GM19099 (cell line): ENCODE data around the gene COL25A1.

ENCODE experiments used
- POLR2A ChIP-seq: IDR thresholded peaks from 3 replicates; pipeline ENCODE4 v1.6.1; 2011; ENCODE audit warnings: low read depth; ENCODE audit not compliant: insufficient read length; ENCODE audit errors: extremely low read depth

COL25A1 gene

DNA sequence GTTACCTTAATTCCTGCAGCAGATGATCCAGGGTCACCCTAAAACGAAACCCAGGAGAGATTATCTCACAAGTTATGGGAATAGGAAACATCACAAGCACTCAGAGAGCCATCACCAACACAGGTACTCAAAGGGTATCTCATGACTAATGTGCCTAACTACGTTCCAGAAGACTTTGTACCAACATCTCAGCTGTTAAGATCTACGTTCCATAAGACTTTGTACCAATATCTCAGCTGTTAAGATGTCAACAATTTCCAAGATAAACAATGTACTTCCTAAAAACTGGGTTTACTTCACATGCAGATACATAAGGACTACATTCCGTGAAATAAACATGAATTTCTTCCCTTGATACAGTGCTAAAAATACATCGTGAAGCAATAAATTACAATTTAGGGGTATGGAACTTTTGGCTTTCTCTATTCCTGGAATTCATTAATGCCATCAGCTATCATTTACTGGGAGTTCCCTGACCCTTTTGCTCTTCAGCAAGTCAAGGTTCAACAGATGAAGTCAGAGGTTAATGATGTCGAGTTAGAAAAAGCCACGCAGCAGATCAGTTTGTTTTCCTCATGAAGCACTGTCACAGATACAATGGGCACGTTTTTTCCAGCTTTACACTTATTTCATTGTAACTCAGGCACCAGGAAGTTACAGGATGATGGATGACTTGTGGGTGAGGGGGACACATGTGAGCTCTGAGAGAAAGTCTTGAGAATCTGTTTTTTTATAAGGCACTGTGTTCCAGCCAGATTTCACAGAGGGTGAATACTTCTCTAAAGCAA, 412.6 kb downstream of the COL25A1 start:
- no peak for TF ChIP-seq POLR2A

DNA sequence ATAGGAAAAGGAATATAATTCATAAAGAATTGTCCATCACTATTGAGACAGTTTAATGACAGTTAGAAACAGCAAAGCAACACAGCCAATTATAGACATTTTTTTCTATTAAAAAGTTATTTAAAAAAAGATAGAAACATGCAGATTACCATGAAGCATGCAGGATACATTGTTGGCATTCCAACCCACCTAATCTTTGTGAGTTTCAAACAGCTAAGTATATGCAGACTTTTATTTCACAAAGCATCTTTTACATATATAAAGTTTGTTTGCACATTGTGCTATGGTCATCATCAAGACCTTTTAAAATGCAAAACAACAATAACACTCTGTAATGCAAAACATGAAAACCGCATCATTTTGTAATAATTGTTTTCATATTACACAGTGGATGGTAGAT, 413.7 kb downstream of the COL25A1 start:
- TF ChIP-seq POLR2A: no peak

DNA sequence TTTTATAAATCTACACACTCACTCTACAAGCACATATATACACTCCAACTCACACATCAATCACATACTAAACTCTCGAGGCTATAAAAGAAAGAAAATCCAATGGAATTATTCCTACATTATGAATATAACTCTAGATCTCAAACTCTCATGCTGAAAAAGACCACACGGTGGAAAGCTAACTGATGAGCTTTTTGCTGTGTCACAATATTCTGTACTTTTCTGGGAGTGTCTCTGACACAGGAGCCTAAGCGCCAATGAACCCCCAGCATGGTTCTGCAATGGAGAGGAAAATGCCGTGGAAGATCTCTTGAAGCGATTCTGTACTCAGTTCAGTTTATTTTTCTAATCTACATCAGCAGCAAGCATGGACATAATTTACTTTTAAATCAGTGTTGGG, 415.4 kb downstream of the COL25A1 start:
- TF ChIP-seq POLR2A: no peak

DNA sequence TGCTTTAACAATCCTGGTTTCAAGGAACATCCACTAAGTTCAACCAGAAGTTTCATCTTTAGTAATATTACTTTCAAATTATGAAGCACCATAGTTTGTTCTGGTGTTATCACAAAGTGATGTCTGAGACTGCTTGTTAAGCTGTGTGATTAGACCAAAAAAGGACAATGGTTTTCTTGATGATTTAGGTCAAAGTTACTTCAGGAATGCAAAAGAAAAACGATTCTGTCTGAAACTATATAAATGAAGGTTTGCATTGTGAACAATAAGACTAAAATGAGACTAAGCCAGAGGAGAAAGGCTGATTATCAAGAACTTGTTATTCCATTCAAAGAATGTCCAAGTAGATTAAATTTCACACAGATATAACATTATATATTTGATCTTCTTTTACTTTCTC, 417.2 kb downstream of the COL25A1 start:
- no peak for TF ChIP-seq POLR2A

DNA sequence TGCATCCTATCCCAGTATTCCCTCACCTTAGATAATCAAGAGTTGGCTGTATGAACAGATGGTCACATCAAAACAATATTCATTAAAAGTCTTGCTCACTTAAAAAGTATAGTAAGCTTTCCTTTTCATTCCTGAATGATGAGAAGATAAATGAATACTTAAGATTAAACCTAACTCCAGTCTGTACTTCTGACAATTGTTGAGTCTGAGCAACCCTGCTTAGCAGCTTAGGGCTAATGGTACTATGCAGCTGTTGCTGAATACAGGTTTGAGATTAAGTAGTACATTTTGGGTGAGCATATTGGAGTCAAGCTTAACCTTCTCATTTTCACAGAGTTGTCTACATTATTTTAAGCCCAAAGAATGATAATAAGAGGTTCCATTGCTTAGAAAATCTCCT, 417.9 kb downstream of the COL25A1 start:
- no peak for TF ChIP-seq POLR2A

DNA sequence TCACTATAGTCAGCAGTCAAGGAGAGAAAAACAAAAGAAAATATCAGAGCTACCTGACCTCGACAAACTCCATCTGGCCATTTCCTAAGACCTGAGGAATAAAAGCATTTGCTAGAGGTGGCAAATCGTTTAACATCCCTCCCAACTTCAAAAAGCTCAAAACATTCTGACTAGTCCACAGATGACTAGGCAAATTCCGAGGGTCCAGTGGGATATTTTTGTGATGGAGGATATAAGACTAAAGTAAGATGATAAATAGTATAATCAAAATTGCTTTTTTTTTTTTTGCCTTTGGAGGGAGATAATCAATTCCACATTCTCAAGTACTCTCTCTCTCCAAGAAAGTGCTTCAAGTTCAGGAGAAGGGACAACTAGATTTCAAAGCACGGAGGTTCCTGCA, 420.5 kb downstream of the COL25A1 start:
- TF ChIP-seq POLR2A: no peak

- no peak for TF ChIP-seq POLR2A
These were observed 421.3 kb downstream of the COL25A1 start for GRCh38 chr4:108881190-108881589.

DNA sequence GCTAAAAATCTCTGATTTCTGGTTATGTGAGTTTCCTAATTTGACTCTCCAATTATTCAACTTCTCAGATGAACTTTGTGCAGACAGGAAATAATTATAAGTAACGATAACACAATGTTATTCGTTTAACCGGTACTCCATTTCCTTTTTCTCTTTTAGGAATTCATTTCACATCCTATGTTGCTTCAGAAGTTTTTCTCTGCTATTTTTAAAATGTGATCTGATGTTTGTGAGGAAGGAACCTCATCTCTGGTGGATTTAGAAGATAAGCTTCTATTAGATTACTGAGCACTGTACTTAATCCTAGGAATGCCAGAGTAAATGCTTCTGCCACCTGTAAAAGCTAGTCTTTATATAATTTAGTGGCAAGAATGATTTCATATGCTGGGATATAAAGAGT, 423.7 kb downstream of the COL25A1 start:
- TF ChIP-seq POLR2A: no peak

GRCh38 chr4:108877821-108878220, 424.6 kb downstream of the COL25A1 start:
- TF ChIP-seq POLR2A: no peak

DNA sequence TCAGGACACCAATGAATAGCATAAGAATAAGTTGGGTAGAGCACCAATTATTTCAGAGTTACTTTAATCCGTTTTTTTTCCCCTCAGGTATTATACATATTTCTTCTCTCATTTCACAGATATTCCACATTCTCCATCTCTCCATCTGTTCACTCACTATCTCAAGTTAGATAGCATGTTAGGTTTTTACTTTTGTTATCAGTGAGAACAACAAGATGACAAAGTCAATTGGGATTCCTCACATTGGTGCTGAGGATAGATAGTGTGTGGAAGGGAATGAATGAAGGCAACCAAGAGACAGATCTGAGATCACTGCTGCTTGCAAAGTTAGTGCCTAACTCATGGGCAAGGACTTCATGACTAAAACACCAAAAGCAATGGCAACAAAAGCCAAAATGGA, 427.7 kb downstream of the COL25A1 start:
- TF ChIP-seq POLR2A: no peak

DNA sequence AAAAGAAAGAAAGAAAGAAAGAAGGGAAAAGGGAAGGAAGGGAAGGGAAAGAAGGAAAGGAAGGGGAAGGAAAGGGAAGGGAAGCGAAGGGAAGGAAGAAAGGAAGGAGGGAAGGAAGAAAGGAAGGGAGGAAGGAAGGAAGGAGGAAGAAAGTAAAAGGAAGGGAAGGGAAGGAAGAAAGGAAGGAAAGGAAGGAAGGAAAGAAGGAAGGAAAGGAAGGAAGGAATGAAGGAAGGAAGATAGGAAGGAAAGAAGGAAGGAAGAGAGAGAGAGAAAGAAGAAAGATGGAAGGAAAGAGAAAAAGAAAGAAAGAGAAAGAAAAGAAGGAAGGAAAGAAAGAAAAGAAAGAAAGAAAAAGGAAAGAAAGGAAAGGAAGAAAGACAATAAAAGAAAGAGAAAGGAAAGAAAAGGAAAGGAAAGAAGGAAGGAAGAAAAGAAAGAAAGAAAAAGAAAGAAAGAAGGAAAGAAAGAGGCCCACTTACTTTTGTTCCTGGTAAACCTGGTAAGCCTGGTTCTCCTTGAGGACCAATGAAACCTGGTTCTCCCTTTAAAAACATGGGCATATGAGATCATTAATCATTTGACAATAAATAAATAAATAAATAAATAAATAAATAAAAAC, 433.7 kb downstream of the COL25A1 start:
- TF ChIP-seq POLR2A: no peak

DNA sequence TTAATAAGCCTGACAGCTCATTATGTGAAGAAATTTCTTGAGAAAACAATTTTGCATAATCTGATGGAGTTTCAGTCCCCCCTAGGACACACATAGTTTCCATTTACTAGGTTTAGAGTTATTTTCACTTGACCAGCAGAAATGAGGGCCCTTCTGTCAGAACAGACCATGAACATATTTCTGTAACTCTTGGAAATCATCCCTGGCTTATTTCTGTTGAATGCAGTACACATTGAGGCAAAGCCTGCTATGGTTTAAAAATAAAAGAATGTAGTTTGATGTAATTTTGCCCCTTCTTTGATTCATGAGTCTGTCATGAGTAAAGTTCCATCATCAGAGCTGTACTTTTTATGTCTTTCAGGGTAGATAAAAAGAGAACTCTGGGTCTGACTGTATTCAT, 435.0 kb downstream of the COL25A1 start:
- TF ChIP-seq POLR2A: no peak

DNA sequence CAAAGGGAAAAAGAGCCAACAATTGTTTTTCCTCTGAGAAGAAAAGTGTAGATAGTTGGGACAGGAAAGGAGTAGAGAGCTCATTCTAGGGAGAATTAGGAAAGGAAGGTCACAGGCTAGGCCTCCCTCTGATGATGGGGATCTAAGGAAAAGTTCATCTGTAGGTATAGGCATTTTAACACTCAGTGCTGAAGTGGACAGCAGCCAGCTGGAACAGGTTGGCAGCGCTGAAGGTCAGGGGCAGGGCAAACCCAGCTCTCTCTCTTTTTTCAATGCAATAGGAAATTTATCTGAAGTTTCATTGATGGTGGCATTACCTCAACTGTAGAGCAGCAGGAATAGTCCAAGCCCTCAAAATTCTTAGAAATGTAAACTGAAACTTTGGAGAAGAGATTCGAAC, 441.1 kb downstream of the COL25A1 start:
- no peak for TF ChIP-seq POLR2A

GRCh38 chr4:108854786-108855185, 447.7 kb downstream of the COL25A1 start:
- TF ChIP-seq POLR2A: no peak

DNA sequence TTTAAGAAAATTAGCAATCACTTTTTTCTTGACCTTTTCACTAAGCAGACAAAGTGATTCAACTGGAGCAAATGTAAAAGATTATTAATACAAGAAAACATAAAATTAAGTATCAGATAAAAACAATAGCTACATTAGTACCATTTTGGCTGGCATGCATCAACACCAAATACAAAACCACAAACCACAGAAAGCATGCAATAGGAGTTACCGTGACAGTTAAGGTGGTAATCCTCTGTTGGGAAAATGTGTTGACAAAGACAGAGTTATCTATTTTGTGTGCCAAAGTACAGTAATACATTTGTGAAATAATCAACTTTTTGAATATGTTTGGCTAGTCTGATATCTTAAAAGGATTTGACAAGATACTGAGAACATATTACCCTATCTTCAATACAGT, 449.8 kb downstream of the COL25A1 start:
- TF ChIP-seq POLR2A: no peak

GRCh38 chr4:108851366-108851765, 451.1 kb downstream of the COL25A1 start:
- TF ChIP-seq POLR2A: no peak
